T-helper 9 cell (primary cell): Measurements from ENCODE around the gene WDFY4.

Source experiments
- DNase-seq: peaks from one replicate; pipeline ENCODE4 v3.0.0-alpha.2; 2020

The WDFY4 gene

DNA sequence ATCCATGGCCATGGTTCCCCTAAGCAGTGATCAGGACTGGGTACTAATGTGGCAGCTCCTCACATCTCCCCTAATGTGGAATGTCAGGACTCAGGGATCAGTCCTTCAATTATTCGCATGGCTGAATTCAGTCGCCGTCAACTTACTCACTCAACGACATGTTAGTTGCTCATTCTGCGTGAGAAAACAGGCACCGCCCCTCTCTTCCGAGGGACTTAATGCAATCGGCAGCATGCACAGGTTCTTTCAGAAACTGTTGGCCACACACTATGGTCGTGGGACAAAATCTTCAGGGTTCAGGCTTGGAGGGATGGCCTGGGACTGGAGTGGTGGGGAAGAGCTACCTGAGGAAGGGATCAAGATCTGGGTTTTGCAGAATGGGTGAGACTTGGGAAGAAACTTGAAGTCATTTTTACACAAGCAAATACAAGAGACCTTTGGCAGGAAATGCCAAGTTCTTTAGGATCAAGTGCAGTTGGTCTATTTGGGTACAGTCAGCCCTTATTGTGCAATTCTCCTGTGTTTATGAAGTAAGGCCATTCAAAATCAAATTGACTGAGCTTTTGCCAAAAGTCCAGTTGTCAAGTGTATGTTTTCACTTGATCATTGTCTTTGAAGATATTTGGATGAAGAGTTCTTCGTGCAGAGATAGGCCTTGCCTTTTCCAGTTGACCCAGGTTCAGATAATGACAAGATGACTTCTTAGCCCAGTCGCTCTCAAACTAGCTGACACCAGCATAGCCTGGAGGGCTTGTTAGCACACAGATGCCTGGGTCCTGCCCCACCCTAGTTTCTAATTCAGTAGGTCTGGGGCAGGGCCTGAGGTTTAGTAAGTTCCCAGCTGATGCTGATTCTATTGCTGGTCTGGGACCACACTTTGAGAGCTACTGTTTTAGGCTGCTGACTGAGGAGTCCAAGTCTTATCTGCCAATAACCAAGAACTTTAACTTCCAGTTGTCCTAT, 206.5 kb downstream of the WDFY4 start:
- no peak for DNase-seq

GRCh38 chr10:48894911-48895802, 210.5 kb downstream of the WDFY4 start:
- DNase-seq = no peak

- DNase-seq = no peak
These were observed 211.1 kb downstream of the WDFY4 start for GRCh38 chr10:48895803-48896195.

DNA sequence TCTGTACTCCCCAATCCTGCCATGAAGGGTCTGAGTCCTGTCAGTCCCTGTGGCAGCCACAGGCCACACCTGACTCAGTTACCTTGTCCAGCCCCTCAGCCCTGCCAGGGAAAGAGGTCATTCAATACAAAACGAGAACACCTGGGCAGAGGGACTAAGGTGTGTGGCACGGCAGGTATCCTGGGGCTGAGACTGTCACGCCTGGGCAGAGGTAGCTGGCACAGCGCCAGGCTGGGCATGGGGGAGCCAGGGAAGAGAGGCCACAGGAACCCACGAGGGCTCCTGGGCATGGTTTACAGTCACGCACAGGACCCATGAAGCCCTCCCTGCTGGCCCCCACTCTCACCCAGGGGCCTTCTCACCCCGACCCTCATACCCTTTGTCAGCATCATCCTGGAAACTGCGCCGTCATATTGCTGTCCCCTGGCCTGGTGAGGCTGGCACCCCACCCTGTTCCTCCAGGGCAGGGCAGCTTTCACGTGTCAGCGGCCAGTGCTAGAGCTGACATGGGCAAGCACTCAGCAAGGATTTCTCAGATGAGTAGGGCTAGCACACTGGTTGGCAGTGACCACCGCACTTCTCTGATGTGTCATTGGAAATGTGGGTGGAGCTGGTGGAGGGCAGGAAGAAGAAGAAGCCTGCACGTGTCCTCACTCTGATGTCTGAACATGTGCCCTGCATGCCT, 212.2 kb downstream of the WDFY4 start:
- no peak for DNase-seq

- no peak for DNase-seq
These were observed 212.7 kb downstream of the WDFY4 start for GRCh38 chr10:48897441-48897790.

- DNase-seq = no peak
These were observed 213.8 kb downstream of the WDFY4 start for GRCh38 chr10:48898426-48898825.

- DNase-seq = no peak
These were observed 215.1 kb downstream of the WDFY4 start for GRCh38 chr10:48899781-48900180.

GRCh38 chr10:48900371-48900801, 215.7 kb downstream of the WDFY4 start:
- DNase-seq = no peak

DNA sequence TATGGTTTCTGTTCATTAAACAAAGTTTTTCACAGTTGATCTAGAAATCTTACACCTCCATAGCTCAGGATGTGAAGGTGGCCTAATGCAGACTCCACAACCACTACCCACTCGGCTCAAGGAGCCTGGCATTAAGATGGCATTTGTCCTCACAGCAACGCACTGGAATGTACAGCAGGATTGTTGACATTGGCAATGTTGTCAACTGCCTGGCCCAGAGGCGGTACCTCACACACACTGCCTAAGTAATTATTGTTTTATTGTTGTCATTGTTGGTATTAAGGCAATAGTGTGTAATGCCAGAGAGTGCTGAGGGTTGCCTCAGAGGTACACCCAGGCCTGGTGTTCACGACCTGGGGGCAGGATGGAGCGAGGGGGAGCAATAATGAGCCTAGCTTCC, 216.6 kb downstream of the WDFY4 start:
- DNase-seq = no peak

DNA sequence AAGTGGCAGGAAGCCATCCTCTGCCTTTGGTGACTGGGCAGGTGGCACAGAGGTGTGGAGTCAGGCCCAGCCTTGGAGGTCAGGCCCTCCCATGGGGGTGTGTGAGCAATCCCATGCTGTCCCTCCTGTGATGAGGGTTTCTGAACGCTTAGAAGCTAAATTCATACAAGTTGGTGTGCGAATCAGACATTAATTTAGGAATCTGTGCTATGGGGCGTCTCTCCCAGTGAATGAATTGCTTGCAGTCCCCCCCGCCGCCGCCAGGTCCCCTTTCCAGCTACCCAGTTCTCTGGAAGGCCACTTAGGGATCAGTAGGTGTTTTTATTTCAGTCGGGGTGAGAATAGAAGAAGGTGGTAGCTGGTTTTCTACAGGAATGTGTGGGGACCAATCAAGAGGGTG, 217.4 kb downstream of the WDFY4 start:
- DNase-seq = no peak

- no peak for DNase-seq
These were observed 218.5 kb downstream of the WDFY4 start for GRCh38 chr10:48903151-48903550.

DNA sequence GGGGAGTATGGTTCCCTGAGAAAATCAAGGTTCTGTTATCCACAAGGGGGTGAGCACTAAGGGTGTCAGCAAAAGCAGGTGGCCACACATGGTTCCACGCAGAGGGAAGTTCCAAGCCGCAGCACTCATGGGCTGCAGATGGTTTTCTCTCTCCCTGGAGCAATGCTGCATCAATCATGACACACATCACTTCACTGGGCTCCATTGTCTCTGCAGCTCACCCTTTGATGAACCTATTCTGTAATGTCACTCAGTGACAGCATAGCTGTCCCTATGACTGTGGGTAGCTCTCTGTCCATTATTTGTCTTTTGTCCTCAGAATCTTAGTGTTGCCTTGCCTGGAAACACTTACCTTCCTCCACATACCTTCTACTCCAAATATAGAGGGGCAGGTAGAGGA, 220.2 kb downstream of the WDFY4 start:
- no peak for DNase-seq

- DNase-seq = no peak
These were observed 220.6 kb downstream of the WDFY4 start for GRCh38 chr10:48905311-48905710.

DNA sequence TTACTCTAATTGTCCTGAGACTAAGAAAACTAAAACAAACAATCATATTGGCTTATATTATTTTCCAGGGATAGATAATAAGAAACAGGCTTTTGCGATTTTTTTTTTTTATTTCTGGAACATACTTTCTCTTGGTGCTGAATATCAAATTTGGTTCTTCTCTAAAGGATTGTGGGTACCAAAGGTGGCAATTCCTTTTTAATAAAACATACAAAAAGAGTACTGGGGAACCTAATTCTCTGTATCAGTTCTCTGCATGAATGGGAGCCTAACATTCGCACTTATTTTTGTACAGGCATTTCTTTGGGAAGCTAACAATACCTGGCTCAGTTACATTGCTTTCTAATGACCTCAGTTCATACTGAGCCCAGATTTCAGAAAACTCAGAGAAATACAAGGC, 222.2 kb downstream of the WDFY4 start:
- no peak for DNase-seq

DNA sequence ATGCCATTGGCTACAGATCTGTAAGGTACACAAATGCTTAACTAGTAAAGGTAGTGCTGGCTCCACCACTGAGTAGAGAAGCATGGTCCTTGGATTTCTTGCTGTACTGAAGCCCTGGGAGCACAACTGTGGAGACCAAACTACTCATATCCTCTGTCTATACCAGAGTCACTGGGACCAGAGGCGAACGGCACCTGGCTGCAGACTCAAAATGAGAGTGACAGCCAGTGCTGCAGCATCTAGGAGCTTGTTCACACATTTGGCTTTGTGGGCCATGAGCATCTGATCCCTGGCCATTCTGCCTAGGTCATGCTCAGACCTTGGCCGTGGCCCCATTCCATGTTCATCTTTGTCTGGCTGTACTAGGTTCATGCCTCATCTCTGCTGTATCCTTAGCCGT, 223.1 kb downstream of the WDFY4 start:
- DNase-seq = no peak

DNA sequence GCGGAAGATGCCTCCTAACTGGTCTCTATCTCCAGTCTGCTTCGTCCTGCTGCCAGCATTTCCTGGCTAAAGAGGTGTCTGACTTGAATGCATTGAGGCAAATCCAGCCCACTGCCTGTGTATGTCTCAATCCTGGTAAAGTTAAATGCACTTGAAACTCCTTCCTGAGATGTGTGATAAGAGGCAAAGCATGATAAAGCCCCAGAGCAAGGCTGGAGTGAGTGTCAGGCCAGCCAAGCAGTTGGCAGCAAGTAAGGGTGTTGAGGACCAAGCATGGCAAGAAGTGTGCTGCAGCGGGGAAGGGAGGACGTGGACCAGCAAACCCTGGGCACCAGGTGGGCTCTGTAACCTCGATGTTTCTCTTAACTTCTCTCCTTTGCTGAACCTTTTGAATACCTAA, 225.9 kb downstream of the WDFY4 start:
- no peak for DNase-seq

GRCh38 chr10:48913674-48914073, 229.0 kb downstream of the WDFY4 start:
- no peak for DNase-seq

GRCh38 chr10:48923748-48924147, 239.1 kb downstream of the WDFY4 start:
- no peak for DNase-seq

DNA sequence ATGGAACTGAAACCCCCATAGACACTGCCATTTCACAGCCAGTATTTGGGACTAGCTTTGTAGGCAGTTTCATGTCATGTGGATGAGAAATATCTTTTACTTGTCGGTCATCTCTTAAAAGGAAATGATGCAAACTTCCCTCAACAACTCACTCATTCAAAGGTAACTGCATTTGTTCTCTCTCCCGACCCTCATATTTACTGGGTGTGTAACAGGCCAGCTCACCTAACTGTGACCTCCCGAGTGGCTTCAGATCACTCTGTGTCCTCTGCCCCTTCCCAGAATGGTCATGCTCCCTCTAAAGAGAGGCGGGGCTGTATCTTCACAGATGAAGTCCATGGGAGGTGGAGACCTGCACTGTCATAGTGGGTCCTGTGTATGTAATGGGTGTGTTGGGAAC, 240.3 kb downstream of the WDFY4 start:
- DNase-seq = no peak

DNA sequence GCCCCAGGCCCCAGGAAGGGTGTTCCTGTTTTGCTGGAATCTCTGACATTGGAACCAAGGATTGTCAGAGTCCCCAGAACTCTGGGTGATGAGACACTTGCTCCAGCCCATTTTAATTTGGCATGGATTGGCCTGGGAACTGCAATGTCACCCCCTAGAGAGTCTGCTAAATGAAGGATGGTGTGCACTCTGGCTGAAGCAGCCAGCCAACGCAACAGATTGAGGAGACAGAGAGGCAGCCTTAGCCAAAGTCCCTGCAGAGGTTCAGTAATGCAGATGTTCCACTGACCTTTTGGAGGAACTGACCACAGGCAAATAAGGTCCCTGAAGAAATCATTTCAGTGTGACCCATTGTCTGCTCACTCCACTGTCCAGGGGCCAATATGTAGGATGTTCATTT, 241.6 kb downstream of the WDFY4 start:
- no peak for DNase-seq

DNA sequence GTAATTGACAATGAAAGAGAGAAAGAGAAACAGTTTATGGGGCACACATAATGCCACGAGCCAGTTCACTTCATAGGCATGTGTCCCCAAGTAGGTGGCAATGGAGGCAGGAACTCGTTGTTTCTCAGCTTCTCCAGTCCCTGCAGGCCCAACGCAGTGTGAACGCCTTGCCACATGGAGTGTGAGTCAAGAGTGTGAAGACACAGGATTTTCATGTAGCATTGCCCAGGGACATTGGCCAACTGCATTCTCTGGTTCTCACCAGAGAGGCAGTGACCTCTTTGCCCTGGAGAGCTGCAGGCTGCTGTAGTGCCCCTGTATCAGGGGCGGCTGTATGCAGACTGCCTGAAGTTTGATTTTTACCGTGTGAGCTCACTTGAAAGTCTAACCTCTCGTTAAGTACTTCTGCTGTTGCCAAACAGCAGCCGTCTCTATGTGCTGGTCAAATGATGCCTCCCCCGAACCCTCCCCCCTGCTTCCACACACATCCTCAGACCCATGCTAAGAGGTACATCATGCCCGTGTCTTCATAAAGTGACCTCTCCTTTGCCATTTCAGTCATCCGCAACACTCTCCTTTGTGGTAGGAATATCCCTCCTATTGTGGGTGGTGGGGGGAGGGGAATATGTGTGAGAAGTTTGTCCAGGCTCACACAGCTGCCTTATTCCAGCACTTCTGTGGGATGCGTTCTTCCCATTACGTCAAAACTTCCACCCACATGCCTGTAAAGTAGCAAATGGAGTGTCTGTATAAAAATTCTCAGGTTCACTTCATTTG, 242.3 kb downstream of the WDFY4 start:
- no peak for DNase-seq

DNA sequence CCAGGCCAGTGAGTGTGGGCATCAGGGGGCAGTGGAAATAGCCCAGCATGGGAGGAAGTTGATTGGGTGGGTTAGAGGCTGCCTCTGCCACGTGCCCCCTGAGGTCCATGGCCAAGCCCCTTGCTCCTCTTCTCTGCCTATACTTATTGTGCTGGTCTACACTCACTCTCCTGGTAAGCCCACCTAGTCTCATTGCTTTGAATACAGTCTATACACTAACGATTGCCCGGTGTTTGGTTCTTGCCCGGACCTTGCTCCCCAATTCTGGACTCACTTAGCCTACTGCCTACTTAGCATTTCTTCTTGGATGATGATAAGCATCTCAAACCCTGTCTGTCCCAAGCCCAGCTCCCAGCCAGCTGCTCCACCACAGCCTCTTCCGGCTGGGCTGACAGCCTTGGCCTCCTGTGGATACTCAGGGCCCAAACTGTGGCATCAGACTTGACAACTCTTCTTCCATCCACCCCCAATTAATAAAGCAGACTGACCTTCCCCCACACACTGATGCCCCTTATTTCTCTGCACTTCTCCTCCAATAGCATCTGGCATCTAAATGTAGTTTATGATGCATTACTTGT, 244.8 kb downstream of the WDFY4 start:
- DNase-seq = no peak
